Stimulated activated CD8-positive, alpha-beta memory T cell treated with anti-CD3 and anti-CD28 coated beads, Interleukin-7, amount 100 ng/mL, for 4 hours (primary cell): ENCODE data around the gene KRT6C.
"Not testable (repeated sequence)": the region's sequence is repeated elsewhere in the genome, so short reads cannot be mapped to it uniquely, and the experiment has no call there.

Experiments
- DNase-seq, 2 donors: peaks; one replicate each; pipeline ENCODE4 v3.0.0-alpha.2; 2020; ENCODE audit warnings: low read depth in 2 of 2

Gene KRT6C

GRCh38 chr12:52473768-52474167 is at the start of gene KRT6C:
Gene KRT6C, minus strand, starts transcription at chr12:52473805. Its CDS starts 68 bp downstream, at chr12:52473737.
- no peak for DNase-seq

GRCh38 chr12:52522346-52523011 is 48.9 kb upstream of the KRT6C start:
- DNase-seq = no peak

GRCh38 chr12:52521568-52522266 is 48.1 kb upstream of the KRT6C start:
- DNase-seq = no peak

- DNase-seq = no peak
Measured at GRCh38 chr12:52521175-52521567, 47.6 kb upstream of the KRT6C start.

- no peak for DNase-seq
Measured at GRCh38 chr12:52519826-52520662, 46.4 kb upstream of the KRT6C start, which contains the start of gene KRT5. Gene KRT5, minus strand, starts transcription at chr12:52520394. Its CDS starts 98 bp downstream, at chr12:52520296.

- no peak for DNase-seq
Measured at GRCh38 chr12:52519387-52519703, 45.7 kb upstream of the KRT6C start.

- no peak for DNase-seq
Measured at GRCh38 chr12:52518574-52519386, 45.2 kb upstream of the KRT6C start.

GRCh38 chr12:52517888-52518287 is 44.3 kb upstream of the KRT6C start:
- DNase-seq = no peak

- no peak for DNase-seq
Measured at GRCh38 chr12:52517005-52517835, 43.6 kb upstream of the KRT6C start.

GRCh38 chr12:52515927-52516831 is 42.6 kb upstream of the KRT6C start:
- DNase-seq = no peak

GRCh38 chr12:52515319-52515646 is 41.7 kb upstream of the KRT6C start:
- DNase-seq = no peak

- DNase-seq = no peak
Measured at GRCh38 chr12:52514471-52515318, 41.1 kb upstream of the KRT6C start.

- DNase-seq = no peak
Measured at GRCh38 chr12:52513736-52514135, 40.1 kb upstream of the KRT6C start.

- DNase-seq = no peak
Measured at GRCh38 chr12:52508211-52508610, 34.6 kb upstream of the KRT6C start.

GRCh38 chr12:52506858-52507715 is 33.5 kb upstream of the KRT6C start:
- DNase-seq = no peak

- DNase-seq = no peak
Measured at GRCh38 chr12:52502877-52503276, 29.3 kb upstream of the KRT6C start.

GRCh38 chr12:52501490-52501889 is 27.9 kb upstream of the KRT6C start:
- no peak for DNase-seq

- not testable (repeated sequence) for DNase-seq
Measured at GRCh38 chr12:52500574-52500973, 27.0 kb upstream of the KRT6C start.
